ENCODE results near the gene SETD1B. TPM values are rescaled to one million over a fixed set of nuclear protein-coding genes. Genes with fewer than 3 reads are reported as not detected.
"Not testable (repeated sequence)": the region's sequence is repeated elsewhere in the genome, so short reads cannot be mapped to it uniquely, and the experiment has no call there.

SETD1B gene
- total RNA-seq, 1 experiment from 2014 or later = 0.96 TPM

DNA sequence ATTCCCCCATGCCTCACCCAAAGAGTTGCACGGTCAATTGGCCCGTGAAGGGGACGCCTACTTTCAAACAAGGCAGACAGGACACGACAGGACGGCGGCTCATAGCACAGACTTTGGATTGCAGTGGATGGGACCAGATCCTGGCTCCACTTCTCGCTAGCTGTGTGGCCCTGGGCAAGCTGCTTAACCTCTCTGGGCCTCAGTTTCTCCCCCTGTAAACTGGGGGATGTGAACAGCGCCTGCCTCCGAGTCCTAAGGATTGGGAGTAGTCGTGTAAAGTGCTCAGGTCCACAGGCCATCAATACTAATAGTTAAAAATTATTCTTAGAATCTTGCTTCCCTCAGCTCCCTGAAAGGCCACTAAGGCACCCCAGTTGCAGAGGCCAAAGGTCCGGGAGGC is 23.4 kb upstream of the SETD1B start:
- no peak for DNase-seq (ENCODE audit: low read depth)

DNA sequence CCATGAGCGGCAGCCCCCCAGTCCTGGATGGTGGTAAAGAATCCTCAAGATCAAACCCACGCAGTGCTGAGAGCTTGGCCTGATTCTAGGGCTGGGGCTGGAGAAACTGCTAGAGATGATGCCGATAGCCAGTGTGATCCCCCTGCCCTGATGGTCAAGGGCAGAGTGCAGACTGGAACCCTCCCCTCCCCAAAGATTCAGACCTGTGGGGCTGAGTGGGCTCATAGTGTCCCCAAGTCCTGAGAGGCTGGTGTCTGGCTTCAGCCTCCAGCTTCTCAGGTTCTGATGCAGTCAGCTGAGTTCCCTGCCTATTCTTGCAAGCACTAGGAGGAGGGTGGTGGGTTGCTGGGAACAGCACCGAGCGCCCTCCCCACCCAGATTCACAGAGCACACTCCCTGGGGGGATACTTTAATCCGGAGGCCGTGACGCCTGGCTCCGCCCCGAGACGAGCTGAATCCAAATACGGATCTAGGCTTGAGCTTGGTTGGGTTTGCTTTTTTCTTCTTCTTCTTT is 22.3 kb upstream of the SETD1B start:
- no peak for DNase-seq (ENCODE audit: low read depth)

DNA sequence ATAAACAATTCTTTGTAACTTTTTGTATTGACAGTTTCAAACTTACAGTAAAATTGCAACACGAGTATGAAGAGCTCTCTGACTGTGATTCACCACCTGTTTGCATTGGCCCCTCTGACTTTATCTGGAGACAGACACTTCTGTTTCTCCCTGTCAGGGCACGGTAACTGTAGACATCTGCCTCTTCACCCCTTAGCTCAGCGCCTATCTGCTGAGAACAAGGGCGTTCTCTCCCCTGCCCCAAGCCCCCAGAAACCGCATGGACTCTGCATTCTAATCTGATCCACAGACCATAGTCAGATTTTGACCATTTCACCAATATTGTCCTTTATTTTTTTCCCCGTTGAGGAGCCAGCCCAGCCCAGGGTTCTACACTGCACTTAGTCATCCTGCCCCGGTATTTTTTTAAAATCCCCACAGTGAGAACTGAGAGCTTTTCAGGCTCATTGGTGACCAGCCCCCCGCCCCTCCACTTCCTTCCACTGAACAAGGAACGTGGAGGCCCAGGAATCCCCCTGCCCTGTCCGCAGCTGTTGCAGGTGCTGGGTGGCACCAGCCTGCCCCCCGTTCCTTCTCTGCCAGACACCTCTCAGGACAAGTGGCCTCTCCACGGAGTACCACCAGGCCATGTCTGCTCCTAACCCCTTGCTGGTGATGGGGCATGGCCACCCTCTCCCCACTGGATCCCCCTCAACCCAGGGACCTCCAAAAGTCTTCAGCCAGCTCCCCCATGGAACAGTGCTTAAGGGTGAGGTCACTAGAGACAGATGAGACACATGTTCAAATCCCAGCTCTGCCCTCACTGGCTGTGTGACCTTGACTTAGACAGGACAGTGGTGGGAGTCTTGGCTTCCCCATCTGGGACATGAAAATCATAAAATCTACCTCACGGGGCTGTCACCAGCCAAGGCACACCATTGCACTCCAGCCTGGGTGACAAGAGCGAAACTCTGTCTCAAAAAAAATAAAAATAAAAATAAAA is 21.5 kb upstream of the SETD1B start:
- DNase-seq (ENCODE audit: low read depth) = no peak

- no peak for DNase-seq (ENCODE audit: low read depth)
Observed at GRCh38 chr12:121783766-121784165, 20.0 kb upstream of the SETD1B start.

- DNase-seq (ENCODE audit: low read depth) = peak; percentile 88
Observed at GRCh38 chr12:121784460-121784859, 19.3 kb upstream of the SETD1B start.

DNA sequence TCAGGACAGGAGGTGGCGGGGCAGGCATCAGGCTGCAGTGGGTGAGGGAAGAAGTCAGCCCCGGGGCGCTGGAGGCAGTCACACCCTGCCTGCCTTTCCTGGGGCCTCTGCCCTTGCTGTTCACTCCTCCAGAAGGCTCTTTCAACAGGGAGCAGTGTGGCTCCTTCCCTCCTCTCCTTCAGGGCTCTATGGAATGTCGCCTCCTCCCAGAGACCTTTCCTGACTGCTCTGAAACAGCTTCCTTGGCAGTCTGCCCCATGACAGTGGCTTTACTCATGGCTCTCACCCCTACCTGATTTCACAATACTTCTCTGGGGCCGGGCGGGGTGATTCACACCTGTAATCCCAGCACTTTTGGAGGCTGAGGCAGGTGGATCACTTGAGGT is 17.4 kb upstream of the SETD1B start:
- DNase-seq (ENCODE audit: low read depth) = peak; percentile 91

- DNase-seq (ENCODE audit: low read depth) = no peak
Observed at GRCh38 chr12:121787063-121788025, 16.5 kb upstream of the SETD1B start.

GRCh38 chr12:121788176-121788818 is 15.5 kb upstream of the SETD1B start:
- no peak for DNase-seq (ENCODE audit: low read depth)

- DNase-seq (ENCODE audit: low read depth) = no peak
Observed at GRCh38 chr12:121789233-121789781, 14.5 kb upstream of the SETD1B start.

DNA sequence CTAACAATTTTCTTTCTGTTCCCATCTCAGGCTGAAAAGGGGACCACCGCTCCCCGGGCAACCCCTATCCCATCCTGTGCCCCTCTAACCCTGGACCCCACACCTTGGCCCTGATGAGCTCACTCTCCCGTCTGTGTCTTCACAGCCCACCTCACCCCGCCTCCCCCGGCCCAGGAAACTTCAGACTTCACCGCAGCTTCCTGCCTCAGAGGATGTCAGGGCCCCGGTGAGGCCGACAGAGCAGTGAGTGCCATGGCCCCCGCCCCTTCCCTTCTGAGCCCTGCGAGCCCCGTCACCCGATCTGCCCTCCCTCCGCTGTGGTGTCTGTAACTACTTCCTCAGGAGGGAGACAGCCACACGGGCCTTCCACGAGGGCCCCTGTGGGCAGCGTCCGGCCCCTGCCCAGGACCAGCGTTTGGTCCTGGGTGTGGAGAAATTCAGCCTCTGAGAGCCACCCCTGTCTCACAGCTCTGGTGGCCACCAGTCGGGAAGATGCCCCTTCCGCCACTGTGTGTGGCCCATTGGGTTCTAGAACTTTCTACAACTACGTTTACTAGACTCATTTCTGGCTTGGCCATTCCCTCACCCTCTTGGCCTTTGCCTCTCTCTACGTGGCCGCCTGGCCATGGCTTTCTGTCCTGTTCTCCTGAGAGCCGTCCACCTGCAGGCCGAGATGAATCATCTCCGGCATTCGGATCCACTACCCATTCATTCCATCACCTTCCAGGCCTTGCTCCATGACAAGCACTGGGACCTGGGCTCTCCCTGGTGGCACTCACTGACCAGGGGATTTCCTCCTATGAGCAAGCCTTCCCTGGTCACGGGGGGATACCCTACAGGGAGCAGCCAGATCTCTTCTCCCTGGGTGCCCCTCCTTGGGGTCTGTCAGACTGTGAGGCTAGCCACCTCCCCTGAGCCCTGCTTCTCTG is 13.7 kb upstream of the SETD1B start:
- no peak for DNase-seq (ENCODE audit: low read depth)

GRCh38 chr12:121790785-121791184 is 13.0 kb upstream of the SETD1B start:
- DNase-seq (ENCODE audit: low read depth) = not testable (repeated sequence)

GRCh38 chr12:121791671-121792551 is 11.9 kb upstream of the SETD1B start:
- DNase-seq (ENCODE audit: low read depth) = no peak

- no peak for DNase-seq (ENCODE audit: low read depth)
Observed at GRCh38 chr12:121792607-121793439, 11.0 kb upstream of the SETD1B start.

GRCh38 chr12:121793440-121793837 is 10.4 kb upstream of the SETD1B start, which contains the start of gene RHOF:
Gene RHOF, minus strand, starts transcription at chr12:121793688. Its CDS starts 55 bp downstream, at chr12:121793633.
- no peak for DNase-seq (ENCODE audit: low read depth)

DNA sequence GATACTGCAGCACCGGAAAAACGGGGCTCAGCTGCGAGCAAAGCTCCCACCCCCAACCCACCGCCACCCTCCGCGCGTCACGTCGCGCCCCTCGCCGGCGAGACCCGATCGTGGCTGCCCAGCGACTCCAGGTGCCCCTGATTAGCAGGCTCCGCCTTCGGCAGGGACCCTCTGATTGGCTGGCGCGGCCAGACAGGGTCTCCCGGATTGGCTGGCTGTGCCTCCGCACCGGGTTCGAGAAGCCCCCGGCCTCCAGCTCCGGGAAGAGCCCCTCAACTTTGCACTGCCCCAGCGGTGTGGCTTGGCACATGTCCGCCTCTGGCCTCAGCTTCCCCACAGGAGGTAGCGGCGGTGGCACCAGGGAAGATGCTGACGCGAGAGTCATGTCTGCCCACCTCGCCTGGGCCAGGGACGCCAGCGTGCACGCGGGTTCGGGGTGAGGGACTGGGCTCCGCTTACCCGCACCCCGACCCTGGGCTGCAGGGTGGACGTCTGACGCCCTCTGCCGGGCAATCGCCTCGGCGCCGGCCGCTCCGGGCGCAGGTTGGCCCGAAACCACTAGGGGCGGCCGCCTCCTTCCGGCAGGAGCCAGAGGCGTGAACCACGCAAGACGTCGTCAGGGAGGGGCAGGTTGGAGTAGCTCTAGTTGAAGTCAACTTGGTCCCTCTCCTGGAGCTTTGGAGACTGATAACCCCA is 9.8 kb upstream of the SETD1B start:
- DNase-seq (ENCODE audit: low read depth) = peak; percentile 81

GRCh38 chr12:121794534-121795033 is 9.2 kb upstream of the SETD1B start:
- DNase-seq (ENCODE audit: low read depth) = no peak
